ENCODE measurements around the gene SDF4.
A peak's percentile ranks its signal among the peaks of the same experiment; 100 is the strongest.

Gene SDF4

GRCh38 chr1:1173061-1173792 lies 58.6 kb downstream of the SDF4 start:
- peak in 4 of 10 donors; percentile 21 to 75 (median 66) for DNase-seq
- intact Hi-C loops (cut with DNase I): no loop called here

GRCh38 chr1:1171546-1172340 lies 60.1 kb downstream of the SDF4 start:
- intact Hi-C loops (cut with DNase I): no loop called here
- DNase-seq: peak in 4 of 10 donors; percentile 16 to 73 (median 66)

- intact Hi-C loops (cut with DNase I): no loop called here
- DNase-seq: peak in 4 of 10 donors; percentile 21 to 58 (median 44)
Observed at GRCh38 chr1:1171161-1171545, 60.6 kb downstream of the SDF4 start.

- intact Hi-C loops (cut with DNase I): no loop called here
- DNase-seq: peak in 4 of 10 donors; percentile 13 to 73 (median 54)
Observed at GRCh38 chr1:1170215-1171091, 61.3 kb downstream of the SDF4 start.

GRCh38 chr1:1169429-1170214 lies 62.2 kb downstream of the SDF4 start:
- DNase-seq: peak in 4 of 10 donors; percentile 20 to 77 (median 72)

GRCh38 chr1:1168451-1169411 lies 63.1 kb downstream of the SDF4 start:
- DNase-seq: peak in 3 of 10 donors; percentile 58 to 67 (median 59)

More at GRCh38 chr1:1169429-1170214, 62.2 kb downstream of the SDF4 start:
- intact Hi-C loops (cut with DNase I): no loop called here

GRCh38 chr1:1167841-1168450 lies 63.9 kb downstream of the SDF4 start:
- intact Hi-C loops (cut with DNase I): no loop called here
- DNase-seq: peak in 2 of 10 donors; percentile 37 to 70

More at GRCh38 chr1:1168451-1169411, 63.1 kb downstream of the SDF4 start:
- intact Hi-C loops (cut with DNase I): no loop called here

GRCh38 chr1:1167398-1167821 lies 64.4 kb downstream of the SDF4 start:
- intact Hi-C loops (cut with DNase I): no loop called here

More at GRCh38 chr1:1167398-1167821, 64.4 kb downstream of the SDF4 start:
- peak in 2 of 10 donors; percentile 63 to 72 for DNase-seq

All from posterior cingulate gyrus (tissue), 11 donors.